IPS DF 6.9 (cell line): ENCODE results near the gene KRT3.

Source experiments
- DNase-seq: peaks from one replicate; pipeline ENCODE4 v3.0.0-alpha.2; 2013; ENCODE audit warnings: low read depth, low spot score
- H3K27ac ChIP-seq: one replicate; pipeline ENCODE4 v1.5.1; 2013; ENCODE audit warnings: low read length, control low read depth
- H3K27me3 ChIP-seq: 2 replicates; pipeline ENCODE4 v1.6.1; 2013; ENCODE audit warnings: mild to moderate bottlenecking, low read length; ENCODE audit not compliant: control insufficient read depth, insufficient read depth
- H3K36me3 ChIP-seq: 2 replicates; pipeline ENCODE4 v1.6.1; 2013; ENCODE audit warnings: low read length; ENCODE audit not compliant: control insufficient read depth, insufficient read depth
- H3K4me1 ChIP-seq: 2 replicates; pipeline ENCODE4 v1.6.1; 2013; ENCODE audit warnings: low read length; ENCODE audit not compliant: control insufficient read depth, insufficient read depth
- H3K4me3 ChIP-seq: 2 replicates; pipeline ENCODE4 v1.5.1; 2013; ENCODE audit warnings: mild to moderate bottlenecking, low read length
- H3K9me3 ChIP-seq: 2 replicates; pipeline ENCODE4 v1.6.1; 2013; ENCODE audit warnings: low read length, inconsistent platforms; ENCODE audit not compliant: control insufficient read depth, insufficient read depth
- WGBS: extraction: QIAGEN DNeasy Blood & Tissue Kit; methylation state at CpG from one replicate; pipeline ENCODE4 v1.1.7; 2013; ENCODE audit warnings: mixed read lengths, missing lambda C conversion rate; ENCODE audit not compliant: insufficient read length, insufficient coverage; 5-methylcytosine and 5-hydroxymethylcytosine counted together

Gene KRT3

DNA sequence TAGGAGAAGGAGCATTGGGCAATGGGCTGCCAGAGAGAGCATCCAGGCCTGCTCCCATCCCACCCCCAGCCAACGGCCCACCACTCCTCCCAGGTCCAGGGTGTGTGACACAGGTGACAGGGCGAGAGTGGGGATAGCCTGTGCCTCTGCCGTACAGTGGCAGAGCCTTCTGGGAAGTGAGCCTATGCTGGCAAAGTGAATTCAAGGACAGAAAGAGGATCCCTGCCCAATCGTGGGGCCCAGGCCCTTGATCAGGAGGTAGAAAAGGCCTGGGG, 38.7 kb upstream of the KRT3 start:
- Histone ChIP-seq H3K27me3 (no peaks in the 10 kb centered on the region), H3K27ac (no peak overlapping the region), H3K4me3 (no peak overlapping the region), H3K9me3 (no peaks in the 10 kb centered on the region), H3K36me3 (no peaks in the 10 kb centered on the region), H3K4me1 (no peaks in the 10 kb centered on the region)
- no CpG with 5 or more reads among the region's 4 CpGs for WGBS
- no peak for DNase-seq

DNA sequence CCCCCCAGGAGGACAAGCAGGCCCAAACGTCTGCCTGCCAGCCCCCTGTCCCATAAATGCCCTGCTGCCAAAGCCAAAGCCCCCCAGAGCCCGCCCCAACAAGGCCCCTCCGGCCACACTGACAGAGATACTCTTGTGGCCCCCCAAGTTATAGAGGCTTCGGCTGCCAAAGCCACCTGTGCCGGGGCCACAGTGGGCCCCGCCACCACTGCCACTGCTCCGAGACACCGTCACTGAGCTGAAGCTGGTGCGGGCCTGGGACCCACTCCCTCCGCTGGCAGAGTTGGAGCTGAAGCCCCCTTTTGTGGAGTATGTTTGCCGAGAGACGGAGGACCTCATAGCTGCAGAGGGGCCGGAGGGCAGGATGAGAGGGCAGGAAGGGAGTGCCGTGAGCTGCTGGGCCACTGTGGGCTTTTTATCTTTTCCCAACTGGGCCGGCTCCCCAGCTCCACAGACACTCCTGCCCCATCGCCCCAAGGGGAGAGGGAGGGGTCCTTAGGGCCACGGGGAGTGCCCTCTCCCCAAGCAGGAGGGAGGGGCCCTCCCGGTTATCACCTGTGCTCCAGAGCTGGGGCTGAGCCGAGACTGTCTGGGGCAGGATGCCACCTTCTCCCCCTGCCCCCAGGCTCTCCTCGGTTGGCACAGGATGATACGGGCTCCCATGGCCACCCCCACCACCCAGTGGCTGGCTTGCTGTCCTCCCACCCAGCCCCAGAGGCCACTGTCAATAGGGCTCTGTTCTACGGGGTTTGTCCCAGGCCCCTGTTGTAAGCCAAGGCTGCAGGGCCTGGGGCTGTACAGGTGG, 38.2 kb upstream of the KRT3 start, which contains the start of gene KRT79:
TSS of gene KRT79 (minus strand) at position 390 of the 805 bp plus-strand sequence. CDS start at position 339, 51 bp downstream.
- Histone ChIP-seq H3K27ac (no peak within 1 kb of the TSS), H3K27me3 (no peaks in the 10 kb centered on the region), H3K4me3 (no peak within 1 kb of the TSS), H3K36me3 (no peaks in the 10 kb centered on the region), H3K9me3 (no peaks in the 10 kb centered on the region), H3K4me1 (no peaks in the 10 kb centered on the region)
- no CpG with 5 or more reads among the region's 22 CpGs for WGBS
- DNase-seq = no peak

- Histone ChIP-seq H3K4me3 (no peak overlapping the region), H3K27me3 (no peaks in the 10 kb centered on the region), H3K4me1 (no peaks in the 10 kb centered on the region), H3K9me3 (no peaks in the 10 kb centered on the region), H3K36me3 (no peaks in the 10 kb centered on the region), H3K27ac (no peak overlapping the region)
- WGBS = no CpG with 5 or more reads among the region's 20 CpGs
- DNase-seq = no peak
Measured at GRCh38 chr12:52832985-52833905, 37.3 kb upstream of the KRT3 start.

DNA sequence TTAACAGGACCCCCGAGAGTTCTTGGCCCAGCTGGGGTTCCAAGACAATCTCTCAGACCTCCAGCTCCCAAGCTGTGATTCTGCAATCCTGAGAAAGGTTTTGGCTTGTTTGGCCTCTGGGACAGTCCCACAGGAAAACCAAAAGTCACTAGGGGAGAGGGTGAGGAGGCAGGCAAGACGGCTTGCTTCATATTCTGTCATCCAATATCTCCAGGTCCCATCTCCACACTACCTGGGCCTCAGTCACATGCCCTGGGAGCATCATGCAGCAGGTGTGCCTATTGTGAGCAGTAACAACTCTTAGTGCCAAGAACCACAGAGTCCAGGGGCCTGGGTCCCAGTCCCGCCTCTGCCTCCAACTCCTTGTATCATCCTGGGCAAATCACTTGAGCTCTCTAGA, 36.5 kb upstream of the KRT3 start:
- no peak for DNase-seq
- no peak overlapping the region for H3K27ac ChIP-seq
- no peaks in the 10 kb centered on the region for H3K36me3 ChIP-seq
- no peaks in the 10 kb centered on the region for H3K9me3 ChIP-seq
- H3K27me3 ChIP-seq = no peaks in the 10 kb centered on the region
- H3K4me3 ChIP-seq = no peak overlapping the region
- WGBS = no CpG with 5 or more reads among the region's 3 CpGs
- no peaks in the 10 kb centered on the region for H3K4me1 ChIP-seq

- H3K36me3 ChIP-seq = no peaks in the 10 kb centered on the region
- no peak overlapping the region for H3K27ac ChIP-seq
- no CpG with 5 or more reads among the region's 7 CpGs for WGBS
- no peak overlapping the region for H3K4me3 ChIP-seq
- H3K4me1 ChIP-seq = no peaks in the 10 kb centered on the region
- H3K9me3 ChIP-seq = no peaks in the 10 kb centered on the region
- H3K27me3 ChIP-seq = no peaks in the 10 kb centered on the region
- no peak for DNase-seq
Measured at GRCh38 chr12:52831251-52831650, 35.3 kb upstream of the KRT3 start.

DNA sequence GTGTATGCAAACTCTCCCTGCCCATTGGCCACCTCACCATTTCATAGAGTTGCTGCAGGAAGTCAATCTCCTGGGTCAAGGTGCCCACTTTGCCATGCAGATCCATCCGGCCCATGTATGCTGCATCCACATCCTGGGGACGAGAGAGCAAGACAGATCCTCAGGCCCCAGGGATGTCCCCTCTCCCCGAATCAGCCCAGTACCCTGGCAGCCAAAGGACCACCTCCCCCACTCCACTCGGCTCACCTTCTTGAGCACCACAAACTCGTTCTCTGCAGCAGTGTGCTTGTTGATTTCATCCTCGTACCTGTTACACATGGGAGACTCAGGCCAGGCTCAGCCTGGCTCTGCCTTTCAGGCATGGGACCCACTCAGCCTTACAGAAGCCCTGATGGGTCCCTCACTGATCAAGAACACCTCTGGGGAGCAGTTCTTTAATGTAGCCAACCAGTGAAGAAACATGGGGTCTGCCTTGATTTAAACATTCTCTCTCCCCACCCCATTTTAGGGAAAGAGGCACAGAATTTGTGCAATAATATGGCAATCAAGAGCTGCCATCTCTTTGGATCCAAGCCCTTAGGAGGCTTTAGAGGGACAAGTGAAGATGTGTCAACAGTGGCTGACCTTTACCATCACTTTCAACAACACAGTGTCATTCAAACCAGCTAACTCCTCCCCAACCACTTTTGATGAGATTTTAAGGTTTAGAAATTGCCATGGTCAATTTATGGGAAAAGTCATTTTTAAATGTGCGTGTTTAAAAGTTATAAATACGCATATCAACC, 34.3 kb upstream of the KRT3 start:
- Histone ChIP-seq H3K27me3 (no peaks in the 10 kb centered on the region), H3K36me3 (no peaks in the 10 kb centered on the region), H3K4me3 (no peak overlapping the region), H3K27ac (no peak overlapping the region), H3K9me3 (no peaks in the 10 kb centered on the region), H3K4me1 (no peaks in the 10 kb centered on the region)
- no peak for DNase-seq
- WGBS = no CpG with 5 or more reads among the region's 8 CpGs

DNA sequence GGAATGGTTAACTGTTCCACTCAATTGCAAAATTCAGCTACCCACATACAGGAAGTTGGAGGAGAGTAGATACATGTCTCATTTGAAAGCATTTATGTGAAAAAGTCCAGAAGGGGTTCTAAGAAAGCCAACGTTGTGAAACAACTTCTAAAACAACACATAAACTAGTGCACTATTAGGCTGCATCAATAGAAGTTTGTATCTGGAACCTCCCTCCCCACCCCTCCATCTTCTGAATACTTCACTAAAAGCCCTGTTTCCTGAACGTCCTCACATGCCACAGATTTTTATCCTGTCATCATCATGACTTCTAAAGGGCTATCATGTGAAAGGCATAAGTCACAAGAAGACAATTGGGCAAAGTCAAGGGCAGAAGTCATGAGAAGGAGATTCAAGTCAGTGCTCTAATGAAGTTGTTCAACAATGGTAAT, 32.7 kb upstream of the KRT3 start:
- Histone ChIP-seq H3K36me3 (no peaks in the 10 kb centered on the region), H3K4me3 (no peak overlapping the region), H3K9me3 (no peaks in the 10 kb centered on the region), H3K4me1 (no peaks in the 10 kb centered on the region), H3K27ac (no peak overlapping the region), H3K27me3 (no peaks in the 10 kb centered on the region)
- DNase-seq = no peak
- WGBS = no CpG with 5 or more reads among the region's 2 CpGs

DNA sequence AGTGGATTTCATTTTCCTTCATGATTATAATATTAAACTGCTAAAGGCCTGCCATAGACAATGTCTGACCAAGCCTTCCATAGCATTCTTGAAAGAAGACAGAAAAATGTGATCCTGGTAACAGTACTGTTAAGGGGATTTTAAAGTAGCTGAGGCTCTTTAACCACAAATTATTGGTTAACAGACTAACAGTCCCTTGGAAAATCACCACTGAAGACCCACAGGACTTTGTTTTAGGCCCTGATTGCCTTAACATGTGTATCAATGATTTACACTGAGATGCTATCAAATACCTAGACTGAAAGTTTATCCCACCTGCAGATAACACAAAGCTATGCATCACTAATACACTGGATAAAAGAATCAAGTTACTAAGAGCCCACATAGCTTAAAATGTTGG, 32.2 kb upstream of the KRT3 start:
- H3K36me3 ChIP-seq = no peaks in the 10 kb centered on the region
- H3K4me1 ChIP-seq = no peaks in the 10 kb centered on the region
- no peaks in the 10 kb centered on the region for H3K9me3 ChIP-seq
- DNase-seq = no peak
- no peak overlapping the region for H3K27ac ChIP-seq
- H3K4me3 ChIP-seq = no peak overlapping the region
- H3K27me3 ChIP-seq = no peaks in the 10 kb centered on the region

- no peaks in the 10 kb centered on the region for H3K9me3 ChIP-seq
- no peak overlapping the region for H3K27ac ChIP-seq
- no peak overlapping the region for H3K4me3 ChIP-seq
- no peaks in the 10 kb centered on the region for H3K4me1 ChIP-seq
- H3K27me3 ChIP-seq = no peaks in the 10 kb centered on the region
- no peaks in the 10 kb centered on the region for H3K36me3 ChIP-seq
- no peak for DNase-seq
- no CpG with 5 or more reads among the region's 6 CpGs for WGBS
Measured at GRCh38 chr12:52827499-52828090, 31.7 kb upstream of the KRT3 start.
